ENCODE measurements around the gene IP6K1. TPM values are rescaled to one million over a fixed set of nuclear protein-coding genes. Genes with fewer than 3 reads are reported as not detected.

The IP6K1 gene
- total RNA-seq, 1 donor = 82.4 TPM

DNA sequence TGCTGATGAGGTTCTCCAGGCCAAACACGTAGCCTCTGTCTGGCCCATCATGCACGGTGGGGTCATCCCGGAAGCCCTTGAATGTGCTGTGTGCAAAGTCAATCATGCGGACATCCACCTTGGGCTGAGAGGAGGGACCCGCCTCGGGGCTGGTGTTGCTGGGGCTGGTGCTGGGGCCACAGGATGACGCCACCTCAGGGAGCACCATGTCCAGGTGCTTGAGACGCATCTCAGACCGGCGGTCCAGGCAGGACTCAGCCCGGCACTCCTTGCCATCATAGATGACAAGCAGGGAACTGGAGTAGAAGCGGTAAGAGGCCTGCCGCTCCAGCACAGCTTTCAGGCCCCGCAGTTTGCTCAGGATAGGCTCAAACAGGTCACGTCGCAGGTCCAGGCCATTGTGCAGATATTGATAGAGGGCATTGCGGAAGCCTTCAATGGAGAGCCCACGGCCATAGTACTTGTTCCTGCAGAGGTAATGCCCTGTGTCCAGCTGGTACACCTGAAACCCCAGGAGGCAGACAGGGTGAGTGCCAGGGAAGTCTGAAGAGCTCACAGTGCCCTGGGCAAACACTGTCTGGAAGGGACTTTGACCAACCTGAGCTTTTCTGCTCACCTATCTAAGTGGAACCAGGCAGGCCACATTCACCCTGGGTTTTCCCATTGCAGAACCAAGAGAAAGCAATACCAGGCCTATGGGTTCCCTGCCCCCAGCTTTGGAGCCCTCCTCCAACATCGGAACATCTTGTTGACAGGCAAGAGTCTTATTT, 59.0 kb downstream of the IP6K1 start:
- DNase-seq (ENCODE audit: low read depth in 2 of 3, low spot score in 2 of 3) = no peak

DNA sequence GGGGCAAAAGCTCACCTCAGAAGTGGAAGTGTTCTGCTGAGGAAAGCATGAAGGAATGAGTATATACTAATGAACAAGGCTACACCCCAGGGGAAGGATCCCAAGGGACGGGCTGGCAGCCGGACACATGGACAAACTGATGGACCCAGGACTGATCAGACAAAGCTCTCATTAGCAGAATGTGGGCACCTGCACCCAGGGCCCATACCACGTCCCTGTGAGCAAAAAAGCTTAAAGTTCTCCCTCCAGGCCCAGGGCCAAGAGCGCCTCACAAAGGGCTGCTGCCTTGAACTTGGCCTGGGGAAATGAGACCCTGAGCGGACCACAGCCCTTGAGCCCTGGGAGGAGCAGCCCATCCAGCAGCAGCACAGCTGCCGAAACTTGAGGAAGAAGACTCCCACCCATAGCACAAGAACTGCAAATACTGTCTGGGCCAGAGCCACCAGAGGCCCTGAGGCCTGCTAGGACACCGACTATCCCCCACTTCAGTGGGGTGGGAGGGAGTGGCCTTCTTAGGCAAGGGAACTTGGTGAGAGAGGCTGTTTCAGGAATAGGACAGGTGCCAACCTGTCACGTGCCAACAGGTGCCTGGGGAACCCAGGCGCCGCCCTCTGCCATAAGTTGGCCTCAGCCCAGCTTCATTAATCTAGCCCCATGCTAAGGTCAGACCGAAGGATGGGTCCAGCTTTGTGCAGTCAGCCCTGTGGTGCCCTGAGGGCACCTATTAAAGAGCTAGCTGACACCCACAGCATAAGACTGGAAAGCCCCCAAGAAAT, 60.2 kb downstream of the IP6K1 start:
- DNase-seq (ENCODE audit: low read depth in 2 of 3, low spot score in 2 of 3) = no peak

DNA sequence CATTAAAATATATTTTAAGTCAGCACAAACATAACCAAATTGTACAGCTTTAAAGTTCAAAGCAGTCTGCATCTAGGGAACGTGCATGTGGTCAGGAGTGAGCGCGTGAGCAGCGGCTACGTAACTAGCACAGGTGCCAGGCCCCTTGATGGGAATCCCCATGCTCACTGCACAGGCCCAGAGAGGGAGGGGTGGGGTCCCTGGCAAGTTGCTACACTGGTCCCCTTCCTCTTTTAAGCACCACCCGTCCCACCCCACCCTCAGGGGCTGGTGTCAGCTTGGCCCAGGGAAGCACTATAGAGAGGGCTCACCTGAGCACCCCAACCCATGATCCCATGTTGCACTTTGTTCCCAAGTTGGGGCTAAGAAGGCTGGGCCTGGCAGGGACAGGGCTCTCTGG, 61.8 kb downstream of the IP6K1 start:
- peak in 2 of 3 donors; percentile 30 to 36 for DNase-seq (ENCODE audit: low read depth in 2 of 3, low spot score in 2 of 3)

DNA sequence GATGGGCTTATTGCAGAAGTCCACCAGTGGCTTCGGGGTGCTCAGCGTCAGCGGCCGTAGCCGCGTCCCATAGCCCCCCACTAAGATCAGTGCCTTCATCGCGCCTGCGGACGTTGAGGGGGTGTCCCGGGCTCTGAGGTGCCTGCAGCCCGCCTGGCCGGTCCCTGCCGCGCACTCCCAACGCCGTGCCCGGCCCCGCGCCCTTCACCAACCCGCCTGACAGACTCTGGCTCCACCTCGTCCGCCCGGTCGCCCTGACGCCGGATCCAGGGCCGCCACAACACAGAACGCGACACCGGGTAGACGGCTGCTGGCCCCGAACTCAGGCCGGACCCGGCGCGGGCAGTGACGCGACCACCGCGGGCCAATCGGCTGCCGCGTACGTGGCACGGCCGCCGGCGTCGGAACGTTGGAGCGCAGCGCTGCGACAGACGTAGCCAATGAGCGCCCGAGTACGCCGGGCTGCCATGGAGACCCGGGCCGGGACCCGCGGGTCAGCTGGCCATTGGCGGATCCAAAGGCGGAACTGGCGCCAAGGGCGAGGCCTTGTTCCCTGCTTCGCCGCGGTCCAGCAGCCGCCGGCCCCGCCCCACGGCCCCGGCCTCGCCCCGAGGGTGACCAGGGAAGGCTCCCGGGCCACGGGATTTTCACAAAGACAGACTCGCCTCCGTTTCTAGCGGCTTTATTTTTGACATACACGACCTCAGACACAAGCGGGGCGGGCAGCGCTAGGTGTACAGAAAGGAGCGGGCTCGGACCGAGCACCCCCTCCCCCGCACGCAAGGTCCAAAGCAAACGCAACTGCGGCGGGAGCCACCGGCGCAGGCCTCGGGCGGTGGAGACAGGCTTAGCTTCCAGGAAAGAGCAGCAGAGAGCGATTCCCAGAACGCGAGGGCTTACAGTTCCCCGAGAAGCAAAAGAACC, 62.5 kb downstream of the IP6K1 start, which contains the start of gene GMPPB:
Gene GMPPB (minus strand): TSS at position 324 of the 924 bp plus-strand sequence. CDS start 225 bp downstream, at position 99.
- DNase-seq (ENCODE audit: low read depth in 2 of 3, low spot score in 2 of 3) = peak; percentile 79 to 94 (median 93)

DNA sequence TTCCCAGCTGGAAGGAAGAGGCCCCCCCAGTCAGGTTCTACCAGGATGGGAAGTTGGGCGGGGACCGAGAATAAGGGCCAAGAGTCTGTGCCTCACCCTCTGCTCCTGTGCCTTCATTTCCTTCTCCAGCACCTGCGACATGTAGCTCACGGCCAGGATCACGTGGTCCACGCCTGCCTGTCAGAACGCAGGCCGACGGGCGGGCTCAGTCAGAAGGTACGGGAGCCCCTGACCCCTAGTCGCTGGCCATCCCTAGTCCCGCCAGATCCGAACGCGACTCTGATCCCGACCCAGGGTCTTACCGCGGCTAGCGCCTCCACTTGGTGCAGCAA, 63.1 kb downstream of the IP6K1 start:
- DNase-seq (ENCODE audit: low read depth in 2 of 3, low spot score in 2 of 3) = peak in 2 of 3 donors; percentile 30 to 37

DNA sequence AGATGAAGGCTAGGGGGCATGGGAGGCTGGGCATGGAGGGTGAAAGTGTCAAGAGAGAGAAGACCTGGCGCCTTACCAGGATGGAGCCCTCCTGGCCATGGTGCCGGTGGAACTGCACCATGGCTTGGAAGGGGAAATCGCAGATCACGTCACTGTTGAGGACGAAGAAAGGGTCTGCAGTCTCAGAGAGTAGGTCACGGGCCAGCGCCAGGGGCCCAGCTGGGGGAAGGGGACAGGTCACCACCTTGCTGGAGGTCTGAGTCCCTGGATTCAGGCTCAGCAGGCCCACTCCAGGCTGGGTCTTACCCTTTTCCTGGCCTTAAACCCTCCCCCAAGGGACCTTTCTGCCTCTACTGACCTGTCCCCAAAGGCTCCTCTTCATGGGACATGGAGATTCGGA, 63.4 kb downstream of the IP6K1 start:
- DNase-seq (ENCODE audit: low read depth in 2 of 3, low spot score in 2 of 3) = no peak

DNA sequence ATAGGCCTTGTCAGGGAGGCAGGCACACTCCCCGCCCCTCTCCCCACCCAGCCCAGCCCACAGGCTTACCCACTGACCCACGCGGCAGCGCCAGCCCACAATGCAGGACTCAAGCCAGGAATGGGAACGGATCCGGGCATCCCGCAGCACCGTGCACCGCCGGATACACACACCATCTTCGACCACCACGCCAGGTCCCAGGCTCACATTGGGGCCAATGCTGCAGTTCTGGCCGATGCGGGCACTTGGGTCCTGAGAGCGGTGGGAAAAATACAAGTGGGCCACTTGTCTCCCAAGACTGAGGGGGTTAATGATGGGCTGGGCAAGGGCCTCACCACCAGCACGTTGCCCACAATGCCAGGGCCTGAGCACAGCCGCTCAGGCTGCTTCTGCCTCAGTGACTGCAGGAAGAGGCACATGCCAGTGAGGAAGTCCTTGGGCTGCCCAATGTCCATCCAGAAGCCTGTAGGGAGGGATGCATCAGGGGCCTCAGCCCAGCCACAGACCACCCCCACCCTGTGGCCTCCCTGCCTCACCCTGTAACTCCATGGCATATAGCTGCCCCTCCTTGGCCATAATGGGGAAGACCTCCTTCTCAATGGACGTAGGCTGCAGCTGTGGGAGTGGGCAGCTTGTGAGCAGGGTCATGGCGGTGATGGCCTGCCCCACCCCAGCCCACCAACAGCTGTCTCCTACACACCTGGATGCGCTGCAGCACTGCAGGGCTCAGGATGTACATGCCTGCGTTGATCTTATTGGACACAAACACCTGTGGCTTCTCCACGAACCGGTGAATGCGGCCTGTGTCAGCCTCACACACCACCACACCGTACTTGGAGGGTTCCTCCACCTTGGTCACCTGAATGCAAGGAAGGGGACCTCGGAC, 64.2 kb downstream of the IP6K1 start:
- no peak for DNase-seq (ENCODE audit: low read depth in 2 of 3, low spot score in 2 of 3)

DNA sequence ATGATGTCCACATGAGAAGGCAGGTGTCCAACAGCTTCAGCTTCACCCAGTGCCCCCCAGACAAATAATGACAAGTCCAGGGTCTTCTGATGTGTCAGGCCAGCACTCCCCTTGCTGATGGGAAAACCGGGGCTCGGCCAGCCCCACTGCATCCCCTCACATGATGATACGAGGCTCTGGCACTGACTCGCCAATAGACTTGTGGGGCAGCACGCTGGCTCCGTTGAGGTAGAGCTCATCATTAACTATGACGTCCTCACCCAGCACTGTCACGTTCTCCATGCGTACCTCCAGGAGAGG, 64.8 kb downstream of the IP6K1 start:
- no peak for DNase-seq (ENCODE audit: low read depth in 2 of 3, low spot score in 2 of 3)

DNA sequence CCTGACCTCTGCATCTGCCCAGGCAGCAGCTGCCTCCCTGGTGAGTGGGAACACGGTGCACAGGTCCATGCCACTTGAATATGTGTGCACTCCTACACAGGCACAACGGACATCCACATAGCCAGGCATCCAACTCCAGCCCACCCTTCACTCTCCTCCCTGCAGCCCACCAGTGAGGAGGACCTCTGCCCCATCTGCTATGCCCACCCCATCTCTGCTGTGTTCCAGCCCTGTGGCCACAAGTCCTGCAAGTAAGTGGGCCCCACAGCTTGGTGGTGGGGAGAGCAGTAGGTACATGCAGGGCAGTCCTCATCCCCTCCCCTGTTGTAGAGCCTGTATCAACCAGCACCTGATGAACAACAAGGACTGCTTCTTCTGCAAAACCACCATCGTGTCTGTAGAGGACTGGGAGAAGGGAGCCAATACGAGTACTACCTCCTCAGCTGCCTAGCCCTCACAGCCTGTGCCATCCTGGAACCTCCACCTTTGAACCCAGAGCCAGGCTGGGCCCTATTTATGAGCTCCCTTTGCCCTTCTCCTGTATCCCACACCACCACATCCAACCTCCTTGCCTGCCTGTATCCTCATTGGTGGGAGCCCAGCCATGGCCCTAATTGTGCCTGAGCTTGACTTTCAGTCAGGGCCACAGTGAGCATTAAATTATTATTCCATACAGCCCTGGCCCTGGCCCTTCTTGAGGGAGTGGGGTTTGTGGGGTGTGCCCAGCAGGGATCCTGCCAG, 65.3 kb downstream of the IP6K1 start:
- no peak for DNase-seq (ENCODE audit: low read depth in 2 of 3, low spot score in 2 of 3)

DNA sequence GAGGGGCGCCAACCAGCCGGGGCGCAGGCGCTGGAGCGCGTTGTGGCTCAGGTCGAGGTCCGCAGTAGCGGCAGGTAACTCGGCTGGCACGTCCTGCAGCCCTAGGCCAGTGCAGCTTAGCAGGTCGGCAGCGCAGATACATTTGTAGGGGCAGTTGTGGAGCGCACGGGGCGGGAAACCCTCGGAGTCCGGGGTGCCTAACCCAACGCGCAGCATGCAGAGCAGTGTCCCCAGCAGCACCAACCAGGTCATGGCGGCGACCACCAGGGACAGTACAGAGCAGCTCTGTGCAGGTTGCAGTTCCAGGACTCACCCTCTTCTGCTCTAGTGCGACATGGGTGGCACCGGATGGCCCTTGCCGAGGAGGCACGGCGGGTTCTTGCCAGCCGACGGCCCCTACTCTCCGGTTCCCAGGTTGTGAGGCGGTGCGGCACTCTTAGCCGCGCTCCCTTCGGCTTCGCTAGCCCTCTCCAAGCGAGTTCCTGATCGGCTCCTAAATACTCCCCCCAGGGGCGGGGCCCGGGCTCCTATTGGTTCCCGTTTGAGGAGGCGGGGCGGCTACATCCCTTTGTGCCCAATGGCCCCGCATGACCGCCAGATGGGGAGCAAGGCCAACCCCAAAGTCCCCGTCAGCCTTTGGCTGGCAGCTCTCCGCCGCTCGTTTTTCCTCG, 67.0 kb downstream of the IP6K1 start, which contains the start of gene AMIGO3:
Gene AMIGO3 (minus strand): TSS at position 471 of the 671 bp plus-strand sequence. CDS start 219 bp downstream, at position 252.
- peak; percentile 78 to 94 (median 91) for DNase-seq (ENCODE audit: low read depth in 2 of 3, low spot score in 2 of 3)

DNA sequence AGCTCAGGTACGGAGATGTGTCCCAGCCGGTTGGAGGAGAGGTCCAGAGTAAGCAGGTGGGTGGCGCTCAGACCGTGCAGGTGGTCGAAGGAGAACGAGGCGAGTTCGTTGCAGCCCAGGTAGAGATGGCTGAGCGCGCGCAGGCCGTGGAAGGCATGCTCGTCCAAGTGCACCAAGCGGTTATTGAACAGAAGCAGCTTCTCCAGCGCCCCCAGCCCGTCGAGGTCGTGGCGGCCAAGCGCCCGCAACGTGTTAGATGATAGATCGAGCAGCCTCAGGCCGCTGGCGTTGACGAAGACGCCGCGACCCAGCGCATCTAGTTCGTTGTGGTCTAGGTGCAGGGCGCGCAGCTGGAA, 67.5 kb downstream of the IP6K1 start:
- peak in 1 of 3 donors; percentile 21 for DNase-seq (ENCODE audit: low read depth in 2 of 3, low spot score in 2 of 3)

DNA sequence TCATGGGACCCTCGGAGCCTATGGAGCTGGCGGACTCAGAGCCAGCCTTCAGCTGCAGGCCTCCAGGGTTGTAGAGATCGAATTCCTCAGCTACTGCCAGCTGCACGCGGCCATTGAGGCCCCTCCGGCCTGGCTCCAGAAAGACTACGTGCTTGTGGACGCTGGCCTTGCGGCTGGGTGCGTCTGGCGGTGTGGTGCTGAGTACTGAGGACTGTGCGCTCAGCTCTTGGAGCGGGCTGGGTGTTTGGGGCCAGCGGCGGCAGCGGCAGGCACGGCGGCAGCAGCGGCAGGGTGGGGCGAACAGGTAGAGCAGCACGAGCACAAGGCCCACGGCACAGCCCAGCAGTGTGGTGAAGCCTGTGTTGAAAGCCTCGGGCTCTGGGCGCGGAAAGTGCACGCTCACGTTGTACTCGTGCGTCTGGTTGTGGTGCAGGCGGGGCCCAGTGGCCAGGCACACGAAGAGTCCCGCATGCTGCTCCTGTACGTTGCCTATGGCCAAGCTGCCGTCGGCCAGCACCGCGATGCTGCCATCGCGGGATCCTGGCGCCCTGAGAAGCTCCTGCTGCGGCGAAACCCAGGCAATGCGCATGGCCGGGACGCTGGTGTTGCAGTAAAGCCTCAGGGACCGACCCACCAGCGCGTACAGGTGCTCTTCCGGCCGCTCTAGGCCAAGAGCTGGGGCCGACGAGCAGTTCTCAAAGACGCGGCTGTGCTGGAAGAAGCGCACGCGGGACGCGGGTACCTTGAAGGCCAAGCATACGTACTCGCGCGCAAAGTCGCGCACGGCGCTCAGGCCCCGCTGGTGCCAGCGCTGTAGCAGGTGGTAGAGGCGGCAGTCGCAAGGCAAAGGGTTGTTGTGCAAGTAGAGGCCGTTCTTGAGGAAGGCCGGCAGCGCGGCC, 68.1 kb downstream of the IP6K1 start:
- DNase-seq (ENCODE audit: low read depth in 2 of 3, low spot score in 2 of 3) = no peak

DNA sequence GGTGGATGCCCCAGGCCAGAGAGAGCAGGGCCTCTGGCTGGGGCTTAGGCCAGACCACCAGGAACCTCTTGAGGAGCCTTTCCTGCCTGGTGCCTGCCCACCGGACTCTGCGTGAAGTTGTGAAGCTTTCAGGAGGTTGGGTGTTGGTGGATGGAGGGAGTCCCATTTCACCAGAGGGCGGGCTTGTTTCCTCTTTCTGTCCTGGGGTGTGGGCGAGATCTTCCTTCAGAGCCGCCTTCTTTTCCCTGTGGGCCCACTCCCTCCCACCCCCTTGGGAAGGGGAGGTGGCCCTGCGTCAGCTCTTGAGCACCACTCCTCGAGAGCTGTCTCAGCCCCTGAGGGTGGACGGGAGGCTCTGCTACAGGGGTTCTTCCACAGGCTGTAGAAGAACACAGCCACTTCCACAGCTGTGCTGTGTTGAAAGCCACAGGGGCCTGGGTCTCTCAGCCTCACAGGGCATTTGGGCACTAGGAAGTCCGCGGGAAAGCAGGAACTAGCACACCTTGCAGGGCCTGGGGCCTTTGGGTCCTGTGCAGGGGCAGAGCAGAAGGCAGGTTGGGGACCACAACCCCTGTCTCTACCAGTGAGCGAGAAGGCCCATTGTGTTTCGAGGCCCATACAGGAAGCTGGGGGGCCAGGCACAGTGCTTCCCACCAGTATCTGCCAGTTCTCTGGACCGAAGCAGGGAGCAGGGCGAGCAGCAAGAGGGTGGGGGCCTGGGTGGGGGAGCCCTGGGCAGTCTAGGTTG, 69.0 kb downstream of the IP6K1 start:
- DNase-seq (ENCODE audit: low read depth in 2 of 3, low spot score in 2 of 3) = no peak

DNA sequence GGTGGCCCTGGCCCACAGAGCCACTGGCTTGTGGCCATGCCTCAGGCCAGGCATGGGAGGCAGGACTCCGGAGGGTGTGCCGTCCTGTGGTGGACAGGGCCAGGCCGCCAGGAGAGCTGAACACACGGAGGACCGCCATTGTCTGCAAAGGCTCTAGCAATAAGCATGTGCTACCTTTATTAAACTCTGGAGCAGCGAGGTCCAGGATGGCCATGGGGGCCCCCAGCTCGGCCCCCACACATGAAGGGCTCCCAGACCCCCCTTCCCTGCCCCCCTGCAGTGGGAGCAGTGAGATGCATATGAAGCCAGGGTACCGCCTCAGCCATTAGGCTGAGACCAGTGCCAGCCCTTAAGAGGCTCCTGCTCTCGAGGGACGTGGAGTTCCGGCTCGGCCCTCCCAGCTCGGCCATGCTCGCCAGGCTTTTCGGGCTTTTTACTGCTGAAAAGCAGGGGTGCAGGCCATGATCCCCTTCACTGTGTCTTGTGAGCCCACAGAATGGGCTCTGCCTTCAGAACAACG, 69.6 kb downstream of the IP6K1 start:
- no peak for DNase-seq (ENCODE audit: low read depth in 2 of 3, low spot score in 2 of 3)

DNA sequence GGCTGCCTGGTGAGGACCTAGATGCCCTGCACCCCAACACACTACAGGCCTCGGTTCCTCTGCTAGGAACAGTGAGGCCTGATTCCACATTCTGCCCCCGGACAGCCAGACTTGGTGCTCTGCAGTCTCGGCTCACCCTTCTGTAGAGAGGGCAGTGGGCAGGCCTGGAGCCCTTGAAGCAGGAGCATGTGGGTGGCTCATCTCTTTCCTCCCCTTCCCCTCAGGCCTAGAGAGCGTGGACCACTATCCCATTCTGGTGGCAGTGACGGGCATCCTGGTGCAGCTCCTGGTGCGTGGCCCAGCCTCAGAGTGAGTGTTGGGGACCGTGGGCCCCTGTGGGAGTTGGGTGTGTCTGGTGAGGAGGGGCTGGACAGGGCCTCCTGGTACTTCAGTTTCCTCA, 70.2 kb downstream of the IP6K1 start:
- DNase-seq (ENCODE audit: low read depth in 2 of 3, low spot score in 2 of 3) = no peak

DNA sequence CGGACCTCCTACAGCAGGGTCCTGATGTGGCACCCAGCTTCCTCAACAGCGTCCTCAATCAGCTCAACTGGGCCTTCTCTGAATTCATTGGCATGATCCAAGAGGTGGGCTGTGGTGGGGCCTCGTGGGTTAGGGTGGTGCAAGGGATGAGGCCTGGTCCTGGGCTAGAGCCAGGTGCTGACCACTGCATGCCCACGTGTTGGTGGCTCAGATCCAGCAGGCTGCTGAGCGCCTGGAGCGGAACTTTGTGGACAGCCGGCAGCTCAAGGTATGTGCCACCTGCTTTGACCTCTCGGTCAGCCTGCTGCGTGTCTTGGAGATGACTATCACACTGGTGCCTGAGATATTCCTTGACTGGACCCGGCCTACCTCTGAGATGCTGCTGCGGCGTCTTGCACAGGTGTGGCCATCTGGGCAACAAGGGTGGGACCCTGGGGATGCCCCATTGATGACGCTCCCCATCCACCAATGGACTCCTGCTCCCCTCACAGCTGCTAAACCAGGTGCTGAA, 70.7 kb downstream of the IP6K1 start:
- DNase-seq (ENCODE audit: low read depth in 2 of 3, low spot score in 2 of 3) = no peak
